Activated CD8-positive, alpha-beta memory T cell treated with anti-CD3 and anti-CD28 coated beads for 24 hours (primary cell): ENCODE data around the gene CACNB2.
"Not testable (repeated sequence)": the region's sequence is repeated elsewhere in the genome, so short reads cannot be mapped to it uniquely, and the experiment has no call there.

Source experiments
- DNase-seq: peaks from one replicate; pipeline ENCODE4 v3.0.0-alpha.2; 2020

CACNB2 gene

DNA sequence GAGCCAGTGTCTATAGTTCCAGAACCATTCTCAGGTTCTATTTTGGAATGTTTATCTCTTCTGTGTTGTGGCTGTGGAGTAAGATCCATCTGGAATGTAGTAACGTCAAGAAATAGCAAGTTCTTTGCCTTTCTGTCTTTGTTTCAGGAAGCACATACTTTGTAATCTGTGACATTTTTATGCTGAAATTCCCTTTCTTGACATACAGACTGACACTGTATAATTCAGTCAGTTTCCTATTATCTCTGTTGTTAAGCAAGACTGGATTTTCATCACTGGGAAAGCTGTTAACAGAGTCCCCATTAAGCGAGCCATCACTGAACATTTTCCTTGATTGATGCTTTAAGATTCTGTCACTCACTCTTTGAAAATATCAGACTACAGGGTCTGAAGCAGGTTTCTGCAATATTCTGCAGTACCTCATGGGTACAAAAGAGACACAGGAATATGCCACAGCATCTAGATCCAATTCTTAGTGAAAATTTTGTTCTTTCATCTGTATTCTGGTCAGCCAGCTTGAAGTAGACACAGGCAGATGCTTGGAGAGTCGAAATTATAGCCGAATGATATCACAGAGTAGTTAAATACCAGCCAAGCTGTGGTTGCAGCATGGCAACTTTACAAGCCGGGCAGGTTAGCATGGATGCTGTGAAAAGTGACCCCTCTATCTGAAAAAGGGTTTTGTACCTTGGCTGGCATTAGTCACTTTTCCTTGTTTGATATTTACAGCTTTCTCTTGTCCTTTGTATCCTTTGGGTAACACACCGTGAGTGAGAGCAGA, 62.6 kb downstream of the CACNB2 start:
- DNase-seq, result no peak

DNA sequence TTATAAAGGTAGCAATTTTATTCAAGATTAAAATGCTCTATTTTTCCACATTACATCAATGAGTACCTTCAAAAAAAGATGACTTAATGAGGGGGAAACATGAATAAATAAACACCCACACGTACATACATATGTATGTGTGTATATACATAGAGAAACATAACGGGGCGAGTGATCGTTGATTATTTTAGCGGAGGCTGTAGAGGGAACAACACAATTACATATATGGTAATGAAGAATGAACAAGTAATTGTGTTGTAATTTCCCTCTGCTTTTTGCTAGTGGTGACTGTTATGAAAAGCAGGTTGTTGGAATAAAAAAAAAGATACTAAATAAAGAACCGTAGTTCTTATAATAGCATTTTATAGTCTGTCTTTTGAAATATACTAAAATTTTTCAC, 63.2 kb downstream of the CACNB2 start:
- no peak for DNase-seq

GRCh38 chr10:18204039-18204835, 64.0 kb downstream of the CACNB2 start:
- no peak for DNase-seq

DNA sequence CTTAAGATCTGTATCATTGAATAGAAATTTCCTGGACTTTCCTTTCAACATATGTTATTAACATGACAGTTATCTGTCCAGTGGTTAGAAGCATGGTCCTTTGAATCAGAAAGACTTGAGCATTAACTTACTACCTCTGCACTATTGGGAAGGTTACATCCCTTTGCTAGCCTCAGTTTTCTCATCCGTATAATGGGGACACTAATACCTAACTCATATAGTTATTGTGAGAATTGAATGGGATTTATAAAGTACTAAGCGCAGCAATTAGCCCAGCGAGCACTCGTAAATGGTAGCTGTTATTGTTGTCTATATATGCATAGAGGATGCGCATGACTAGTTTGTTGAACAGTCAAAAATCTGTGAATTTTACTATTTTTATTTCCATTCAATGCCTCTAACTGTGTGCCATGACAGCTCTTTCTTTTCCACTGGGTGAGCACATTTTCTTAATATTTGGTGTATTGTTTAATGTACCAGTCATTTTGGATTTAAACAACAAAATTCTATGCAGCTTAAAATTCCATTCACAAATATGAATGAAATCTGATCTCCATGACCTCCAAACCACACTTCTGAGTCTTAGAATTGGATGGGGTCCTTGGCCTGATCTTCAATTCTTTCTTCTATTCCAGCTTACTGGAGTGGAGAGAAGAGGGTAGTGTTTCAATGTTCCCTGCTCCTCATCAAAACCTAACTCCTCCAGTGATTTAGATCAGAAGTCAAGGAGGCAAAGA, 65.0 kb downstream of the CACNB2 start:
- no peak for DNase-seq

DNA sequence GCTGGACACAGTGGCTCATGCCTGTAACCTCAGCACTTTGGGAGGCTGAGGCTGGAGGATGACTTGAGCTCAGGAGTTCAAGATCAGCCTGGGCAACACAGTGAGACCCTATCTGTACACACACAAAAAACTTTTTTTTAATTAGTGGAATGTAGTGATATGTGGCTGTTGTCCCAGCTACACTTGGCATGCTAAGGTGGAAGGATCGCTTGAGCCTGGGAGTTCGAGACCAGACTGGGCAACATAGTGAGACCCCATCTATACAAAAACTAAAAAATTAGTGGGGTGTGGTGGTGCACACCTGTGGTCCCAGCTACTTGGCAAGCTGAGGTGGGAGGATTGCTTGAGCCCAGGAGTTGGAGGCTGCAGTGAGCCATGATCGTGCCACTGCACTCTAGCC, 68.0 kb downstream of the CACNB2 start:
- not testable (repeated sequence) for DNase-seq

DNA sequence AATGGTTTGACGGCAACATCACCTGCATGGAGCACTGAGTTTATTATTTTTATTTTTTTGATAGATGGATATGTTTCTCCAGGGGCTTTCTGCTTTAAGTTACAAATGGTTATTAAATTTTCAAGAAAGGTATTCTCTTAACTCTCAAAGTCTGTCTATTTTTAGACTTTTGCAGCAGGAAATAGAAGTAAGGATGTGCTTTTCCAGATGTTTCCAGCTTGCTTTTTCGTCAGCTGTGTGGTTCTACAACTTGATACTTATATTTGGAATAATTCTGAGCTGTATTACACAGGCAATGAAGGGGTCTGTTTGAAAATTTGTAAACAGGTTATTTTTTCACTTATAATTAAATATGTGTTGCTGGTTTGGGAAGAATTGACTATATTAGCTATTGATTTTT, 69.0 kb downstream of the CACNB2 start:
- DNase-seq, result no peak

- no peak for DNase-seq
Observed at GRCh38 chr10:18210711-18211110, 70.5 kb downstream of the CACNB2 start.

- no peak for DNase-seq
Observed at GRCh38 chr10:18211862-18212261, 71.6 kb downstream of the CACNB2 start.

- no peak for DNase-seq
Observed at GRCh38 chr10:18213271-18213670, 73.0 kb downstream of the CACNB2 start.

GRCh38 chr10:18214691-18215563, 74.7 kb downstream of the CACNB2 start:
- DNase-seq, result no peak

DNA sequence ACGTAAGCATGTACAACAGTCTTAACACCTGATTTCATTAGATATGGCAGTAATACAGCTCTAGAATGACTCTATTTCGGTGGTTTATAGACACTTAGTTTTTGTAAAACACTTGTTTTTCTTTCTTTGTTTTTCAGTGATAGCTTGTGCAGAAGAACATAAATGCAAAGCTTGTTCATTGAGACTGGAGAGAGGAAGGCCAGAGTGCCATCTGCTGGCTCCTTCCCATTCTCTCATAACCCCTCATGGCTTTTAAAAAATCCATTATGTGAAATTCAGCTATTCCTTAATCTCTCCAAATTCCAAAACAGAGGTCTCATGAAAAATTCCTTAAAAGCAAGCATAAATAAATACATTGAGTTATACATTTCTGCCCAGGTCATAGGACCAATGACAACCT, 76.3 kb downstream of the CACNB2 start:
- DNase-seq, result no peak

GRCh38 chr10:18217577-18217976, 77.4 kb downstream of the CACNB2 start:
- DNase-seq, result no peak

GRCh38 chr10:18219146-18219545, 78.9 kb downstream of the CACNB2 start:
- DNase-seq, result no peak

- no peak for DNase-seq
Observed at GRCh38 chr10:18221123-18221522, 80.9 kb downstream of the CACNB2 start.

DNA sequence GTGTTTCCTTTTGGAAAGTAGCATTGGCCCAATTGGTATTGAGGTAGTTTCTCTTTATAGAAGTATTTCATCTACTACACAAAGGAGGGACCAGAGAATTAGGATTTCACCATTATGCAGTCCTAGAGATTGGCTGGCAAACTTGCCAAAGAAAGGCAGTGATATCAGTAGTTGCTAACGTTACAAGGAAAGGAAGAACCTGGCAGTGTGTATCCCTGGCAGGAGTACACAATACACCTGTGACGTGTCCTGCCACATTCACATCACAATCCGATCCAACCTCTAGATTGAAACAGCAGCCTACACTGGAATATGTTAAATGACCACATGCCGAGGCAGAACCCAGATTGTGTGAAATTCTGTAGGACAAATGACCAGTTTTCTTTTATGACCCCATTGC, 81.7 kb downstream of the CACNB2 start:
- no peak for DNase-seq

GRCh38 chr10:18222866-18223265, 82.6 kb downstream of the CACNB2 start:
- DNase-seq, result no peak

DNA sequence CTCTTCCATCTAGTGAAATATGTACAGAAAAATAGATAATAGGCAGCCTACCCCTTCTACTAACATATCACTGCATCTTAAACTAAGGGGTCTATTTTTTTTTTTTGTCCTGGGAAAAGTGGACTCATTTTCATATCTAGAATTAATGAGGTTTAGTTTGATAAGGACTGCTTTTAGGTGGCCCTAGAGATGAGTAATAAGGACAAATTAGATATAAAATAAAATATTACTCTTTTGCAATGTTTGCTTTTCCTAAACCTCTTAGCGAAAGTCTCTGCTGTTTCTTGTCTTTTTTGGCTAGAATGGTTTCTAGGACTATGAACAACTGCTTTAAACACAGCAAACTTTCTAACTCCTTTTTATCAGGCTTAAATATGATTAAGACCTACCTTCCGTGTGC, 83.7 kb downstream of the CACNB2 start:
- DNase-seq, result no peak

- no peak for DNase-seq
Observed at GRCh38 chr10:18224626-18225445, 84.6 kb downstream of the CACNB2 start.

DNA sequence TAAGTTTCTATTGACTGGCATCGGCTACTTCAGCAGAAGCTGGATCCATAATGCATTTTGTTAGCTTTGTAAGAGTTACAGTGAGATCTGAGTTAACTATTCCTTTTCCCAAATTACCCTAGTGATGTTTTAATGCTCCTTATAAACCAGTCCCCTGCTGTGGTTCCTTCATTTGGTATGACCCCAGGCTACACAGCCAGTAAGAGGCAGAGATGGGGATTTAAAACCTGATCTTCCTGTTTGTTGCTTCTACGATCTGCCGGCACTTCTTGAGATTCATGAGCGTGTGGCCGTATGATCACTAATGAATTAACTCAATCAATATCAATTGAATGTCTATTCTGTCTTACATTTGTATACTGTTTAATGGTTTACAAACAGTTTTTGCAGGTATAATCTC, 86.1 kb downstream of the CACNB2 start:
- no peak for DNase-seq

DNA sequence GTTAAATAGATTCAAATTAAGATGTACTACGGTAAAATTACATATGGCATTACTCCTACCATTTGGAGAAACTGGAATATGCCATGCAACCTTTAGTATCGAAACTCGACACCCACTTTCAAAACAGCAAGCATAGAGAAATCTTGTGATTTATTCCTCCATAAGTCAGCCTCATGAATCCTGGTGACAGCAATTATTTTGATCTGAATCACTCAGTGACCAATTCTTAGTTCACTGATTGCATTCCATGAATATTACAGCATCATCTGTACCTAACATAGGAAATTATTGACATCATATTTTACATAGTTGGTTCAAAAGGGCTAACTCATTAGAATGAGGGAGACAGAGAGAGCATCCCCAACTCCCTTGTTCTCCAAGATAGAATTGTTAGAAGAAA, 89.6 kb downstream of the CACNB2 start:
- DNase-seq, result no peak

DNA sequence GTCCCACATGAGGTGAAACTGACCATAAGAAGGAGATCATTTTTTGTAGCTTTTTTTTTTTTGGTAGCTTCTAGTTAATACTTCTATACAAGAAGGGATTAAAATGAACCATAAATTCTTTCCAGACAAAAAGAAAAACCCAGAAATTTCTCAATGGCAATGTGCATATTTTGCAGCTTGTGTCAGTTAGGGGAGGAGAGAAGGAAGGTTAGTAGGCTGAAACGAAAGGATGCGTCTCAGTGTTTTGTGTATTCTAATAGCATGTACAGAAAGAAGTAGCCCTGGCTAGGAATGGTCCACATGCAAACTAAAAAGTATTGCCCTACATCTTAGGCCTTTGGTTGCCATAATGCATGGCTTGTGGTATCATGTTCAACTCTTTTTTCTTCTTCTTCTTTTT, 90.6 kb downstream of the CACNB2 start:
- DNase-seq, result no peak

- no peak for DNase-seq
Observed at GRCh38 chr10:18231480-18231879, 91.3 kb downstream of the CACNB2 start.
